HG03045 (cell line): ENCODE data around the gene STX2.

Experiments
- ATAC-seq: cut with Tn5 transposase; IDR thresholded peaks from one replicate; pipeline ENCODE4 v1.9.1; 2021; ENCODE audit warnings: mild to moderate bottlenecking, moderate library complexity; ENCODE audit not compliant: unreplicated experiment

The STX2 gene

DNA sequence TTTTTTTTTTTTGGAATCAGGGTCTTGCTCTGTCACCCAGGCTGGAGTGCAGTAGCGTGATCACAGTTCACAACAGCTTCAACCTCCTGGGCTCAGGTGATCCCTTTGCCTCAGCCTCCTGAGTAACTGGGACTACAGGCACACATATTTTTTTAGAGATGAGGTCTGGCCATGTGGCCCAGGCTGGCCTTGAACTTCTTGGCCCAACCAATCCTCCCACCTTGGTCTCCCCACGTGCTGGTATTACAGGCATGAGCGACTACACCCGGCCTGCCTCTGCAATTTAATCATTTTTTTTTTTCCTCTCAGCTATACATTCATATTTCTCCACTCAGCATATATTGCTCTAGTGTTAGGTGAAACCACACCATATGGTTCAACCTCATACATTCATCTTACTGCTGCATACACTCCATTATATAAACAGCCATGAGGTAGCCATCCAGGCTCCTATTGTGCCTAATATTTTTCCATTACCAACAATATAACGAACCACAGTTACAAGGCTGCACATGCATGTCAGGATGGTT lies 7.1 kb downstream of the STX2 start:
- no peak for ATAC-seq

- ATAC-seq = no peak
These were observed 7.8 kb downstream of the STX2 start for GRCh38 chr12:130831246-130831645.

DNA sequence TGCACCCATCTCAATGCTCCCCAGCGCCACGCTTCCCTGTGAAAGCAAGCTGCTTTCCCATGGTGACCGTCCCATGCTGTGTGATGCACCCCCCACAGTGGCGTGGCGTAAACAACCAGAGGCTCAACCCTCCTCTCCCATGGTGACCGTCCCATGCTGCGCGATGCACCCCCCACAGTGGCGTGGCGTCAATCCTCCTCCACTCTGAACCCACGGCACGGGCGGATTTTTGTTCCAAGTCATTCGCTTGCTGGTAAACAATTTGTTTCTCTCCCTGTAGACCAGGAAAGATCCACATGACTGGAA lies 8.9 kb downstream of the STX2 start:
- ATAC-seq = no peak

DNA sequence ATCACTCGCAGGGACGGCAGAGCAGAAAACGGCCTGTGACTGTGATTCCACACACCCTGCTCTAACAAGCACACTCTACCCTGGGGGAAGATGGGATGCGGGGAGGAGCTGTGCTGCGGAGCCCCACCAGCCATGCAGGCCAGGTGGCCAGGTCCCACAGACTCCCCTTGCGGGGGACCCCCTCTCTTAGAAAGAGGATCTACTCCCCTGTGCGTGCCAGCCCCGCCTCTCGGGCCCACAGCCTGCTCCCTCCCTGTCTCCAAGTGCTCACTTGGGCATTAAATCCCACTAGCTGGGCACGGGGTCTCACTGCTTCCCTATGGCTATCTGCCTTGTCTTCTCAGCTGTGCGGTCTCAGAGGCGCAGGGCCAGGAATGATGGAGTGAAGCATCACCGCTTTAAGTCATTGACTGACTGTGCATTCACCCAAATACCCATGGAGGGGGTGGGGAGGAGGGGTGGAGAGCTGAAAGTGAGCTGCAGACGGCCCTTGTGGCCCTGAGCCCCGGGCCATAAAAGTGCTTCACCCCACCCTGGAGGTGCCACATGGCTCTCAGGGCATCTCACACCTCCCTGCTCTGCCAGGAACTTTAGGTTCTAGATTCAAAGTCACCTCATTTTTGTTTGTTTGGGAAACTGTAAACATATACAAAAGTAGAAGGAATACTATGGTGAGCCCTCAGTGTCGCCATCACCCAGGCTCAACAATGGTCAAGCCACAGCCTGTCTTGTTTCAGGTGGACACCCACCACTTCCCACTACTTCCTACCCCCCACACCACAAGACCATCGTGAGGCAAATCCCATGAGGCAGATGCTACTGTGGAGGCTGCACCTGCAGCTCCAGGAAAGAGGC lies 9.4 kb downstream of the STX2 start:
- ATAC-seq = no peak

DNA sequence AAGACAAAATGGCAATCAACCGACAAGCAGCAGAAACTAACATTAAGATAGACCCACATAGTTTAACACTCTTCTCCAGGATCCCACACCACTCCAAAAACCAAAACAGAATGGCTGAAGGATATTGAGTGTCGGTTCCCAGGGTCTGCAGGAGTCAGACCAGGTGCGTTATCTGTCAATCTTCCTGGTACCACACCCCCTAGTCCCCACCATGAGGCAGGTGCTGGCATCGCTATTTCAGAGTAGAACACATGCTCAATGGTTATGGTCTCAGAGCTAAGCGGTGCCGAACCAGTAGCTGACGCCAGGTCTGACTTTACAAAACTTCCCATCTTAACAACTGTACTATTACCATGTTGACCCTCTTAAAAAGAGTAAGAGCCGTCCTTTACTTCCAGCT lies 10.2 kb downstream of the STX2 start:
- no peak for ATAC-seq

DNA sequence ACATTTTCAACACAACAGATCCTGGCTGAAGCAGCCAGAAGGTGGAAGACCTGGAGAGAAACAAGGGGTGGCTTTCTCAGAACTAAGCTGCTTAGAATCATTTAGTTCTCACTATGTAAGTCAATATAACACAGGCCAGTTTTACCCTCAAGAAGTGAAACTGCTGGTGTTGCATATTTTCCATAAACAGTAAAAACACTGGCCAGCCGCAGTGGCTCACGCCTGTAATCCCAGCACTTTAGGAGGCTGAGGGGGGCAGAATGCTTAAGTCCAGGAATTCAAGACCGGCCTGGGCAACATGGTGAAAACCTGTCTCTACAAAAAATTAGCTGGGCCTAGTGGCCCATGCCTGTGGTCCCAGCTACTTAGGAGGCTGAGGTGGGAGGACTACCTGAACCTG lies 11.6 kb downstream of the STX2 start:
- no peak for ATAC-seq

DNA sequence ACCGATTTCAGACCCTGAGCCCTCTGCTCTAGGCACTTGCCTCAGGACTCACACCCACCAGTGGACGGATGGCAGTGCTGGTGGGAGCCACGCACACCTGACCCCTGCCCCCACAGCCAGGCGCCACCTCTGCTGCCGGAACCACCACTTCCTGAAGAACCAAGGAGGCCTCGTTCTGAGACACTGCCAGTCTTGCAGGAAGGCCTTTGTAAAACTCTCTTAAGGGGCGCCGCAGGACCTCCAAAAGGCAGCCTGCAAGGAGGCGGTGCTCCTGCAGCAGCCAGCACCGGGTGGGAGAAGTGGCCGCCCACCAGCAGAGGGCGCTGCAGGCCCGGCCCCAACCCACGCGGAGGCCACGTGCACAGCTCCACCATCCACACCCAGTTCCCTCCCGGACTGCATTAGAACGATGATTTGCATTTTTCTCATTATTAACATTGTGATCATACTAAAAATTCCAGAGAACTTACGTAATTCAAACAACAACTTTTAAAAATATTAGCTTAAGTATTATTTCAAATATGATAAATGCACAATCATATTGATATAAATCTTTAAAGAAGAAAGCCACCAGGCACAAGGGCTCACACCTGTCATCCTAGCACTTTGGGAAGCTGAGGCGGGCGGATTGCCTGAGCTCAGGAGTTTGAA lies 12.8 kb downstream of the STX2 start:
- ATAC-seq = no peak

GRCh38 chr12:130825771-130826150 lies 13.3 kb downstream of the STX2 start:
- no peak for ATAC-seq

DNA sequence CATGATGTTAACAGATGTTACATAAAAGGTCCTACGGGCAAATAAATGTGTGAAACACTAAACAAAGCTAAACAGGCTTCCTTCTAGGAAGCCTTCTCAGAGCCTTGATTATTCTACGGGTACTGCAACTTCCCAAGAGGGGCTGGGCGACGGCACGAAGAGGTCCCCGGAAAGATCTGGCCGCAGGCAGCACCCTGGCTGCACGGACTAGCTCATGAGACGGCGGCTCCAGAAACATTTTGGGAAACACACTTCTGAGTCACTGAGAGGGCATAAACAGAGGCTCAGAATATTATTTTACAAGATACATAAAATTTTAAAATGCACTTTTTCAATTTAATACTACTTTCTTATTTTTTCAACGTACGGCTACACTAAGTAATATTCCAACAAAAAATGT lies 19.4 kb downstream of the STX2 start:
- ATAC-seq = no peak

DNA sequence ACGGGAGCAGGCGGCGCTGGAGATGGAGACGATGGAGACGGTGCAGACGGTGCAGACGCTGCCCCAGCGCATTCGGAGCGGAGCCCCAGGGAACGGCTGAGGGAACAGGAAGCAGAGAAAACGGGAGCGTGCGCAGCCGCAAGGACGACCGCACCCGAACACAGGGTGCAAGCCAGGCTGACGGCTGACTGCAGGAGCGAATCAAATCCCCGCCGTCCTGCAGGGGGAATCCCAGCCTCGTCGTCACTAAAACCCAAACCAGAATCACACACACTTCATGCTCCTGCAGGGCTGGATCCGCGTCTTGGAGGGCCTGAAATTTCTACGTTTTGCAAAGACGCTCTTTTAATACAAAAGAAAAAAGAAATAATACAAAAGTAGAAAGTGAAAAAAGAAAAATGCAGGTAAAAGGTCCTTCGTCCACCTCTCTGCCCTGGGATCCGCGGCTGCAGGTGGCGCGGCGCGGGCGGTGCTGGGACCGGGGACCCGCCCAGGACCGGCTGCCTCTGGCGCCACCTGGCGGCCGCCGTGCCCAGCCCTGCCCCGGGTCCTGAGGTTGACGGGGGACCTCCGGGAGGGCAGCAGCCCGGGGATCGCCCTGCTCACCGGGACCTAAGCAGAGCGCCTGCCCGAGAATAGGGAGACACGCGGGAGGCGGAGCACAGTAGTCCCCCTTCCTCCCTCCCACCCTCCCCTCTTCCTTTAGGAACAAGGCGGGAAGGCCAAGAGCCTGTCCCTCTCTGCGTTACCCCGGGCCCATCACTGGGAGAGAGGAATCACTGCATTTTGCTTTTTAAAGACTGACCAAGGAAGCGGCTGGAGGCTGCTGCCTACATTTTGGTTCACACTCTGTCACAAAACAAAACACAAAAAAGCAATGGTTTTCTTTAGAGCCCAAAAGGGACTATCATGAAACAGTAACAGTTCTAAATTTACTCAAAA lies 20.1 kb downstream of the STX2 start:
- peak; percentile 88 for ATAC-seq

- ATAC-seq = peak; percentile 9
These were observed 20.8 kb downstream of the STX2 start for GRCh38 chr12:130818272-130818634.

DNA sequence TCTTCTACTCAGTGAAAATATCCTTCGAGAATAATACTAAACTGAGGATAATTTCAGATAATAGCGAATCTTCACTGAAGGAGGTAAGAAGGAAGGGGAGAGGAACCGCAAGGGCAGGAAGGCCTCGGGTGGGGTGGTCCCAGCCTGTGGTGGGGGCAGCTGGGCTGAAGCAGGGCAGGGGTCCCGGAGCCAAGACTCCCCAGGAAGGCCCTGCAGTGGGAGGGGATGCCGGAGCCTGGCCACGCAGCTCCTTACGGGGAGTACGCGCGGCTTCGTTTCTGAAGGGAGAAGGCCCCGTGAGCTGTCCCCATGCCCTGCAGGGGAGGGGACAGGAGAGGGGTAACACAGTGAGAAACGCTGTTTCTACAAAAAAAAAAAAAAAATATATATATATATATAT lies 21.2 kb downstream of the STX2 start:
- ATAC-seq = no peak

DNA sequence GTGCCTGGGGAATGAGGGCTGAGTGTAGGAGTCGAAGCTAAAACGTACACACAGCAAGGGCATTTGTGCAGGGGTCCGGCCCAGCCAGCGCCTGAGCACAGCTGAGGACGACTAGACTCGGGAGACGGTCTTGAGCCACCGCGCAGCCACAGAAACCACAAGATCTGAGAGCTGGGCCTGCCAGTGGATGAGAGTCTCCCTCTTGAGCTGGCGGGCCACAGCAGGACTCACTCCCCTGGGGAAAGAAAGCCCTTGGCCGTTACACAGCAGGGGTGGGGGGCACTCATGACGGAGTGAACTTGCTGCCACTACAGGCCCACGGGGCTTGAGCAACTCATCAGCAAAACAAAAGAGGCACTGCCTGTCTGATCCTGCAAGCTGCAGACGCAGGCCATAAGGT lies 23.0 kb downstream of the STX2 start:
- ATAC-seq = no peak

DNA sequence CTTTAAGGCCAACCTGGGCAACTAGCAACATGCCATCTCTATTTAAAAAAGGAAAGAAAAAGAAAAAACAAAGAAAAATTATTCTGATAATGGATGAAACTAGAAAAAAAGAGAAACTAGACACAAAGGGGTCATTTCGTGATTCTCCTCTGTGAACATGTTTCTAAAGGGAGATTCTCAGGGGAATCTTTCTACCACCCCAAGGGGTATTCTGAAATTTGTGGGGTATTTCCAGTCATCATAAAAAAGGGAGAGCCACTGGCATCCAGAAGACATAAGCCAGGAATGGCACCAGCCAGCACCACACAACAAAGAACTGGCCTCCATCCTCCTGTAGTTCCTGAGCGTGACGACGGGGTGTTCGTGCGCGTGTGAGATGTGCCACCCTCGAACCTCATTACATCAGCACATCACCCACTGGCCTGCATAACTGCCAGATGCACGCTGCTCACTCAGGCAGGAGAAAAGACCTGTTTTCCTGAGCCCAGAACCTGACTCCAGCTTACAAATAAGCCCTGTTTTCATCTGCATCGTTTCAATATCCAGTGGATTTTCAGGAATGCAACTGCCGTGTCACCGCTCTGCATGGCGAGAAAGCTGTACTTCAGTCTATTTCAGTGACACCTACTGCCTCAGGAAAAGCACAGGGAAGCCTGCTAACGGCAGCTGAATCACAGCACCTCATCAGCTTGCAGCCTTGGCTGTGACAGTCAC lies 23.9 kb downstream of the STX2 start:
- ATAC-seq = no peak

GRCh38 chr12:130813949-130814348 lies 25.1 kb downstream of the STX2 start:
- ATAC-seq = no peak

- no peak for ATAC-seq
These were observed 25.6 kb downstream of the STX2 start for GRCh38 chr12:130813436-130813835.

DNA sequence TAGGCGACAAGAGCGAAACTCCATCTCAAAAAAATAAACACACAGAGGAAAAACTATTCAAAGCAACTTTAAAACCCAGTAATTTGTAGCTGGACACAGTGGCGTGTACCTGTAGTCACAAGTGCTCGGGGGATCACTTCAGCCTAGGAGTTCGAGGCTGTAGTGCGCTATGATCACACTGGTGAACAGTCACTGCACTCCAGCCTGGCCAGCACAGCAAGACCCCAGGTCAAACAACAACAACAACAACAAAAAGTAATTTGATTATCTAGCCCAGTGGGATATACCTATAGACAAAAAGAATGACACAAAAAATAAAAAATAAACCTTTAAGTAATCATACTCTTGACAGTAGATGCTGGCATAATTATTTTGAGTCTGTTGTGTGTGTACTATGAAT lies 29.3 kb downstream of the STX2 start:
- ATAC-seq = no peak

GRCh38 chr12:130807309-130807708 lies 31.7 kb downstream of the STX2 start:
- no peak for ATAC-seq

DNA sequence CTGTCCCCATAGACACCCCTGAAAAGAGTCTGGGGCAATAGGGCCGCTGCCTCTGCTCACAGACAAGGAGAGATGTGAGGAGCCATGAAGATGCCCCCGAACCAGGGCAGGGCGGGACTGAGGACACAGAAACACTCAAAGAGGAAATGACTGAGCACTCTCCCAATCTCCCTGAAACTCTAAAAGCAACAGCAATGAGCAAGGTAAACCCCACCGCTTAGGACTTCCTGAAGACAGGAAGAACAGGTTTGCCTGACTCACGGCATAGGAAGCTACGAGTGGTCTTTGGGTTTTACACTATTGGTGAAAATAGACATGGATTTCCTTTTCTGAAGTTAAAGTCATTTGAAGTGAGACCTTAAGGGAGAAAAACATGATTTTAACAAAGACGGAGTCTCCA lies 32.5 kb downstream of the STX2 start:
- no peak for ATAC-seq

DNA sequence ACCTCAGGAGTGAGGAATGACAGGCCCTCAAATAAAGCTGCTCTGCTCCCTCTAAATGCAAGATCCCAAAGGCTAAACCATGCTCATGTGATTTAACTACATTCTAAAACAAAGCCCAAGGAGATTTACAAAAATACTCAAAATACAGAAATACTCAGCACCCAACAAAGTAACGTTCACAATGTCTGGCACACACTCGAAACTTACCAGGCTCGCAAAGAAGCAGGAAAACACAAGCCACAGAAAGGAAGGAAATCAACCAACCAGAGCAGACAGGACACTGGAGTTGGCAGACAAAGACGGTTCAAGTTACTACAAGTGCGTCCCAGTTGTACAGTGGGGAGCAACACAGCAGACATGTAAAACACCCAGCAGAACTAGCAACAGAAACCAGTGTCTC lies 33.4 kb downstream of the STX2 start:
- no peak for ATAC-seq

GRCh38 chr12:130804216-130804615 lies 34.8 kb downstream of the STX2 start:
- no peak for ATAC-seq
